OCI-LY3 (cell line): ENCODE measurements around the gene NUCKS1.

Experiments used
- H2AFZ ChIP-seq: fragments of 200-600, 300-600 bp; shearing (Covaris generic); 2 replicates; pipeline ENCODE4 v1.6.0; 2014; ENCODE audit warnings: antibody characterized with exemption, low read depth, low read length
- H3K27ac ChIP-seq: fragments of 200-600, 300-600 bp; sonication (generic); 2 replicates; pipeline ENCODE4 v1.5.1; 2014; ENCODE audit warnings: mild to moderate bottlenecking, low read length, moderate library complexity, mixed read lengths
- H3K27me3 ChIP-seq: fragments of 200-600, 300-600 bp; sonication (generic); 2 replicates; pipeline ENCODE4 v1.6.1; 2014; ENCODE audit warnings: low read depth, low read length, mixed read lengths
- H3K36me3 ChIP-seq: fragments of 200-600, 300-600 bp; sonication (generic); replicated peaks from 2 replicates; pipeline ENCODE3; 2014; ENCODE audit warnings: low read depth, low read length, mixed read lengths
- H3K4me1 ChIP-seq: fragments of 300-600, 200-600 bp; sonication (generic); 2 replicates; pipeline ENCODE4 v1.6.1; 2014; ENCODE audit warnings: low read length, mixed read lengths
- H3K4me2 ChIP-seq: fragments of 200-600, 300-600 bp; sonication (generic); 2 replicates; pipeline ENCODE4 v1.6.1; 2014; ENCODE audit warnings: low read length, mixed read lengths
- H3K4me3 ChIP-seq: fragments of 300-600, 200-600 bp; sonication (generic); 2 replicates; pipeline ENCODE4 v1.5.1; 2014; ENCODE audit warnings: antibody characterized with exemption, mild to moderate bottlenecking, low read length, moderate library complexity
- H3K79me2 ChIP-seq: fragments of 300-600, 200-600 bp; shearing (Covaris generic); 2 replicates; pipeline ENCODE4 v1.6.1; 2014; ENCODE audit warnings: mild to moderate bottlenecking, low read length, mixed read lengths
- H3K9ac ChIP-seq: fragments of 300-600, 200-600 bp; shearing (Covaris generic); 2 replicates; pipeline ENCODE4 v1.6.0; 2014; ENCODE audit warnings: mild to moderate bottlenecking, low read length, moderate library complexity
- H3K9me3 ChIP-seq: fragments of 200-600, 300-600 bp; shearing (Covaris generic); 2 replicates; pipeline ENCODE4 v1.6.1; 2014; ENCODE audit warnings: low read length, mixed read lengths; ENCODE audit not compliant: insufficient read depth
- H4K20me1 ChIP-seq: fragments of 200-600, 300-600 bp; sonication (generic); 2 replicates; pipeline ENCODE4 v1.6.1; 2016; ENCODE audit warnings: low read length, mixed read lengths; ENCODE audit not compliant: insufficient read depth
- CTCF ChIP-seq: fragments of 200-600, 300-600 bp; sonication (generic); IDR thresholded peaks from 2 replicates; pipeline ENCODE4 v1.5.1; 2014; ENCODE audit warnings: antibody characterized with exemption, low read length, low read depth
- EZH2phosphoT487 ChIP-seq: fragments of 200-600 bp; shearing (Covaris generic); IDR thresholded peaks from 2 replicates; pipeline ENCODE4 v1.6.1; 2018; ENCODE audit warnings: antibody characterized with exemption, mixed run types, low read depth

NUCKS1 gene

DNA sequence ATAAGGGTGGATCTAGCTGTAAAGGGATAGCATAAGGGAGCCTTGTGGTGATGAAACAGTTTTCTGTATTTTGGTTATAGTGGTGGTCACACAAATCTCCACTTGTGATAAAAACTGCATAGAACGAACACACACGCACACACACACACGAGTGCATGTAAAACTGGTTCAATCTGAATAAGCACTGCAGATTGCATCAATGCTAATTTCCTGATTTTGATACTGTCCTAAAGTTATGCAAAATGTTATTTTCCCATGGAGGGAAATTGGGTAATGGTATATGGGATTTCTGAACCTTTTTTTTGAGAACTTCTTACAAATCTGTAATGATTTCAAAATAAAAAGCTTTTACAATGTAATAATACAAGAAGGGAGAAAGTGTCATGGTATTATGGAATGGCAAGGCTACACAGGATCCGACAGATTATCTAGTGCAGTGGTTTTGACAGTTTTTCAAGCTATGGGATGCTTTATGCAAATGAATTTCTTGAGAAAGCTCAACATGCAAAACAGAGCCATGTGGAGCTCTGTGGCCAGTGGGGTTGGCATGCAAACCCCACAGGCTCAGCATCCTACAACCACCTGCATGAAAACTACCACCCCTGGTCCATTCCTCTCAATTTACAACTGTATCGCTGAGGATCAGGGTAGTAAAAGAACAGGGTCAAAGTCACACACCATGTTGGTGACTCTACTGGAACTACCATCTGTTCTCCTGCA, 44.2 kb upstream of the NUCKS1 start:
- H2AFZ ChIP-seq, result no peak overlapping the region
- no peaks in the 10 kb centered on the region for H3K27me3 ChIP-seq
- peaks cover 20% of the 10 kb centered on the region; the same call in 1 of the 2 replicates for H3K79me2 ChIP-seq
- no peak overlapping the region for H3K9ac ChIP-seq
- peaks cover 37% of the 10 kb centered on the region for H3K4me1 ChIP-seq
- TF ChIP-seq CTCF (no peak), EZH2phosphoT487 (no peak)
- peaks cover 53% of the 10 kb centered on the region for H4K20me1 ChIP-seq
- no peak overlapping the region; the same call in 1 of the 2 replicates for H3K4me2 ChIP-seq
- no peak overlapping the region for H3K4me3 ChIP-seq
- no peaks in the 10 kb centered on the region for H3K9me3 ChIP-seq
- H3K27ac ChIP-seq, result no peak overlapping the region
- H3K36me3 ChIP-seq, result peaks cover 85% of the 10 kb centered on the region

GRCh38 chr1:205792961-205793673, 43.1 kb upstream of the NUCKS1 start:
- Histone ChIP-seq H4K20me1 (peaks cover 53% of the 10 kb centered on the region), H3K4me2 (peak overlapping the region; percentile 30), H3K36me3 (peaks cover 80% of the 10 kb centered on the region), H3K4me3 (no peak overlapping the region), H3K79me2 (peaks cover 21% of the 10 kb centered on the region; the same call in 1 of the 2 replicates), H3K9ac (peak overlapping the region; percentile 16; the same call in 1 of the 2 replicates), H3K9me3 (no peaks in the 10 kb centered on the region), H3K27me3 (no peaks in the 10 kb centered on the region), H2AFZ (no peak overlapping the region), H3K27ac (peak overlapping the region; percentile 67), H3K4me1 (peaks cover 37% of the 10 kb centered on the region)
- no peak for TF ChIP-seq EZH2phosphoT487
- no peak for TF ChIP-seq CTCF

GRCh38 chr1:205792481-205792881, 42.5 kb upstream of the NUCKS1 start:
- Histone ChIP-seq H3K79me2 (peaks cover 27% of the 10 kb centered on the region), H3K27ac (peak overlapping the region; percentile 67), H3K9me3 (no peaks in the 10 kb centered on the region), H2AFZ (no peak overlapping the region), H3K4me1 (peaks cover 37% of the 10 kb centered on the region), H4K20me1 (peaks cover 48% of the 10 kb centered on the region), H3K4me3 (no peak overlapping the region), H3K36me3 (peaks cover 86% of the 10 kb centered on the region), H3K9ac (no peak overlapping the region), H3K27me3 (no peaks in the 10 kb centered on the region), H3K4me2 (peak overlapping the region; percentile 30)
- TF ChIP-seq EZH2phosphoT487 (no peak), CTCF (peak; percentile 12; the same call in 1 of the 2 replicates)

- H3K79me2 ChIP-seq, result peaks cover 33% of the 10 kb centered on the region
- peak overlapping the region; percentile 67 for H3K27ac ChIP-seq
- no peaks in the 10 kb centered on the region for H3K27me3 ChIP-seq
- no peak overlapping the region for H3K4me3 ChIP-seq
- H3K9me3 ChIP-seq, result no peaks in the 10 kb centered on the region
- TF ChIP-seq EZH2phosphoT487 (no peak), CTCF (peak; percentile 96)
- H2AFZ ChIP-seq, result no peak overlapping the region
- H3K9ac ChIP-seq, result peak overlapping the region; percentile 4; the same call in 1 of the 2 replicates
- peaks cover 82% of the 10 kb centered on the region for H3K36me3 ChIP-seq
- peaks cover 37% of the 10 kb centered on the region for H3K4me1 ChIP-seq
- H4K20me1 ChIP-seq, result peaks cover 43% of the 10 kb centered on the region
- peak overlapping the region; percentile 30; the same call in 1 of the 2 replicates for H3K4me2 ChIP-seq
These were observed 41.7 kb upstream of the NUCKS1 start for GRCh38 chr1:205791568-205792180.
